Stimulated activated CD8-positive, alpha-beta memory T cell treated with anti-CD3 and anti-CD28 coated beads, Interleukin-12 subunit alpha, Interleukin-12 subunit beta, amount 100 ng/mL, for 1 hour (primary cell): ENCODE results near the gene HS3ST3B1.
A peak's percentile ranks its signal among the peaks of the same experiment; 100 is the strongest.

Experiments
- DNase-seq: peaks from one replicate; pipeline ENCODE4 v3.0.0-alpha.2; 2020; ENCODE audit warnings: low read depth

HS3ST3B1 gene

DNA sequence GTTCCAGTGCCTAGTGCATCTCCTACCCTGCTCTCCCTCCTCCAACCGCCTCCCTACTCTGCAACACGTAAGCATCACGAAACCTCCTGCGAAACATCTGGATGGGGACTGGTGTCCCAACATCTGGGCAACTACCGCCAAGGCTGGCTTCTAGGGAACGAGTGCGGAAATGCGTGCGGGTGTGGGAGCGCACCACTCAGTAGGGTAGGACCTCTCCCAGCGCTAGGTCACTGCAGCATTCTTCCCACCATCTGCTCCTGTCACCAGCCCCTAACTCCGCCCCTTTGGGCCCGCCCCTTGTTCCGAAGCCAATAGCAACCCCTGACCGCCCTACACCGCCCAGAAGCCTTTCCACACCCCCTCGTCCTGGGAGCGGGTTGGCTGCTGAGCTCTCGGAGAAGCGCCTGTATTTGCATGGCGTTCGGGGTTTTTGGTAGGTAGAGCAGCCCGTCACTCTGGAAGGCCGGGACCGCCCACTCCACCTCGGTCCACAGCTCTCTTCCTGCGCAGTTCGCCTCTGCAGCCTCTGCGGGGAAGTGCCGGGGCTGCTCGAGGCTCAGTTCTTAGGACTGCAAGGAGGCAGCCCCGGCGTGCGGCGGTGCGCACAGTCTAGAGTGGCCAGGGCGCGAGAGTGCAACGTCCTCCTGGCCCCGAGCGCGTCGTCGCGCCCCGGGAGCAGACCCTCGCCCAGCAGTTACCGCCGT, at the start of gene HS3ST3B1:
Gene HS3ST3B1 (plus strand): TSS at position 507 of the 704 bp plus-strand sequence. CDS start 438 bp downstream, outside the sequence.
- DNase-seq: peak; percentile 98

DNA sequence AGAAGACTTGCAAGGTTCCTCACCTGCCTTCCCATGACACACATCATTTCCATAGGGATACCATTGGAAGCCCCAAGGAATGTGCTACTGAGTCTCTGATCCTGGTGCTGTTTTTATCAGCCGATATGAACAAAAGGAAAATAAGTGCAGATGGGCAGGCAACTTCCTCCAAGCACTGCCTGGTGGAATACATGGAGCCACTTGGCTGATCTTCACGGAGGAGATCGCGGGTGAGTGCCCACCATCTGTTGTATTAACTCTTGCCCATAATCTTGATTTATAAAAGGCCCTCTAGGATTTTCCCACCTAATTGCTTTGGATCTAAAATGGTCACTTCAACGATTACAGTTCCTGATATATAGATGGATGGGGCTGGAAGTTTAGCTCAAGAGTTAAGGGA, 39.5 kb upstream of the HS3ST3B1 start:
- DNase-seq: no peak

DNA sequence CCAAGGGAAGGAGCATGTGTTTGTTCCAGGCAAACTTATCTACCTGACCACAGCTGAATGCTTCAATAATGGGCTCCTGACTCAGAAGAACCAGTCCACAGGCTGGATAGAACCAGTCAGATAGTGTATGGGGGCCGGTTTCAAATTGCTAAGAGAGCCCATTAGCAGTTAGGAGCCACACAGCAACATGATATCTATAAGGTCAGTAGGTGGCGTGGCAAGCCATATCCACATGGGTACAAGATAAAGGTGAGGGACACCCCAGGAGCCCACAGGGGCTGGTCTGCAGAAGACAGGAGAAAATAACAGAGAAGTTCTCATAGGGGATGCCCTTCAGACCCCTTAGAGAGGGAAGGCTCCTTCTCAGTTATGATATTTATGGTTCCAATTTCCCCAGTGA, 32.6 kb upstream of the HS3ST3B1 start:
- DNase-seq: no peak

DNA sequence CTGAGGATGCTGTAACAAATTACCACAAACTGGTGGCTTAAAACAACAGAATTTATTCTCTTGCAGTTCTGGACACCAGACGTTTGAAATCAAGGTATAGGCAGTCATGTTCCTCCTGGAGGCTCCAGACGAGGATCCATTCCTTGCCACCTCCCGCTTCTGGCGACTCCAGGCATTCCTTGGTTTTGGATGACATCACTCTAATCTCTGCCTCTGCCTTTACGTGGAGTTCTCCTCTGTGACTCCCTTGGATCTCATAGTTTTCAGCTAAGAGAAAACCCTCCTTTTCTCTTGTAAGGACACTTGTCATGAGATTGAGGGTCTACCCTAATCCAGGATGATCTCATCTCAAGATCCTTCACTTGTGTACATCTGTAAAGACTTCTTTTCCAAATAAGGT, 31.4 kb upstream of the HS3ST3B1 start:
- no peak for DNase-seq

DNA sequence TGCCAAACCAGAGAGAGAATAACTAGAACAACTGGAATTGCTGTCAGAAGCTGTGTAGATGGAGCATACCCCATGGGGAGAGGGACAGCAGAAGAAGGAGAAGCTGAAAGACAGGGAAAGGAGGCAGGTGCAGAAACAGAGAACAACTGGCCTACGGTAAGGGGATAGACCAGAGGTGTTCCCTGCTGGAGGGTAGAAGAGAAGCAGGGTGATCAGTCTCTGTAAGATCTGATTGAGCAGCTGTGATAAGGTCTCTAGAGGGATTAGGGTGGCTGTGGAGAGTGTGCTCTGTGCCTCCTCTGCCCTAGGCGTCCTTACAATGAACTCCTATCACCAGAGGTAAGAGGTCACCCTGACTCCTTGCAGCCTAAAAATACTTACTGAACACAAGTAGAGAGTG, 30.4 kb upstream of the HS3ST3B1 start:
- no peak for DNase-seq

DNA sequence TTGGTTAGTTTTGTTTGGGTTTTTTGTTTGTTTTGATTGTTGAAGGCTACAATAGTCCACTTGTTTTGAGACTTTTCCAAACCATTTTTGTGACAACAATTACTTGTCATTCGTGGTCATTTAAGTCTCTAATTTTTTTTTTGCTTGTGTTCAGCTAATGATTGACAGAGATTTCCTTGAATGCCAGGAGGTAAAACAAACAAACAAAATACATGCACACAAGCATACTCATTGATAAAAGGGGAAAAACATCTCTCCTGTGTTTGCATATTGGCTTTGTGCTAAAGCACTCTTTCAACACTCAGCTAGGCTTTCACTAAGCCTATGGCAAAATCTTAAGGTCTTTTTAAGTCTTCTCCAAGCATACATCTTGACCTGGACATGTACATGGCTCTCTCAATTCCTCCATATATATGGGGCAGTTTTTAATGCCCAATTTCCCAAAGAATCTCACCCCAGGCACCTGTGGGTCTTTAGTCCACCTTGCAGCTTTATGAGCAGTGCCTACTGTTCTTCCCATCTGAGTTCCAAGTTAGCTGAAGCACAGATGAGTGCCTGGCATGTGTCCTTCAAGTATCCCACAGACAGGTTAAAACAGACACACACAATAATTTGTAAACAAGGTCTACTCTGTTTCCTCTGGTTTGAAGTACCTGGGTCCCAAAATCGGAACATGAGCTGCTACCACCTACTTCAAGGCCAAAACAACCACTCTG, 24.2 kb upstream of the HS3ST3B1 start:
- DNase-seq: no peak

DNA sequence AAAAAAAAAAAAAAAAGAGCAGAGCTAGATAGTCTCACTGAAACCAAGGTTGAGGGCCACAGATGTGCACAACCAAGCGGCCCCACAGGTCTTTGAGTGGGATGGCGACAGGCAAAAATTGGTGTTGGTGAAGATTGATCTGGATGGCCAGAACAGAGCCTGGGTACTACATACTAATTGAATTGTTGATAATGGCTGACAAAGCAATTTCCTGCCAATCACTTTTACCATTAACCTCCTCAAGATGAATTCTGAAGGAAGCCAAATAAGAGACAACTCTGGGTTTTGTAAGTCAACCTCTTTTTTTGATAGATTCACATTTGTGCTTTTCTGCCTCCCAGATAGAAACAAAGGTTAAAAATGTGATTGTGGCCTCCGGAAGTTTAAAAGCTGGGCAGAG, 19.4 kb upstream of the HS3ST3B1 start:
- no peak for DNase-seq

DNA sequence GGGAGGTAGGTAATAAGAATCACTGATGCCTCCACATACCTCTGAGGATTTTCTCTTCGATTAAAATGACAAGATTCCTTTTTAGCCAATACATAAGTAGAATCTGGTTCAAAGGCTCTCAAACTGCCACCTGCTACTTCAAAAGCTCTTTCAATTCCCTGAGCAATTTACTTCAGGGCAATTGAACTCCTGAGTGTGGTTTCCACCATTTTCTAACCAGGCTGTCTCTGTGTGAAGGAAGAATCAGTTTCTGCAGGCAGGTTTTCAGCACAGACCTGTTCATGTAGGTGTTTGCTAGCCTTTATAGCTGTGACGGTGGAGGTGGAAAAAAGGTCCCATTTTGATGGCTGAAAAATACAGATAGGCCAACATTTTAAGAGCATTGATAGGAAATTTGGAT, 18.2 kb upstream of the HS3ST3B1 start:
- no peak for DNase-seq

DNA sequence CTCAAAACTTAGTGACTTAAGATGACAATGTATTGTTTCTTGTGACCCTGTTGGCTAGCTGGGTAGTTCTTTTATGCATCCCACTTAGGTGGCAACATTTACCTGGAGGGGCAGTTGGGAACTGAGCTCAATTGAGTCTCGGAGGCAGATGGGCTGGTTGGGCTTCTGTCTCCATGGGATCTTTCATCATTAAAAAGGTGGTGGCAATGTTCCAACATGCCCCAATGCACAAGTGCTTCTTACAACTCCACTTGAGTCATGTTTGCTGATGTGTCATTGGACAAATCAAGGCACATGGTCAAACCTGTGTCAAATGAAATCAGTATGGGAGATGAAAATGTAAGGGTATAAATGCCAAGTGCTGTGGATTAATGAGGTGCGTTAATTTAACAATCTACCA, 11.7 kb upstream of the HS3ST3B1 start:
- DNase-seq: no peak

DNA sequence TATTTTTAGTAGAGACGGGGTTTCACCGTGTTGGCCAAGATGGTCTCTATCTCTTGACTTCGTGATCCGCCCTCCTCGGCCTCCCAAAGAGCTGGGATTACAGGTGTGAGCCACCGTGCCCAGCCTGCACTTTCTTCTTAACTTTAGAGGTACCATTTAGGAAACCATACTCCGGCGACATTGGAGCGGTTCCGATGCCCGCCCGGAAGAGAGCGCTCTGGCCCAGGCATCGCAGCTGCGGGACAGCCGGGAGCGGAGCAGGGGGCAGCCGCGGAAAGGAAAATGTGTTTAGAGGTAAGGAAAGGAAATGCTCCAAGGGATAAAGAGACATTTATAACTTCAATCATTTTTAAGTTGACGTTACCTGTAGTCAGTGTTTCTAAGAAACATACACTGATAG, 6.0 kb upstream of the HS3ST3B1 start:
- no peak for DNase-seq

DNA sequence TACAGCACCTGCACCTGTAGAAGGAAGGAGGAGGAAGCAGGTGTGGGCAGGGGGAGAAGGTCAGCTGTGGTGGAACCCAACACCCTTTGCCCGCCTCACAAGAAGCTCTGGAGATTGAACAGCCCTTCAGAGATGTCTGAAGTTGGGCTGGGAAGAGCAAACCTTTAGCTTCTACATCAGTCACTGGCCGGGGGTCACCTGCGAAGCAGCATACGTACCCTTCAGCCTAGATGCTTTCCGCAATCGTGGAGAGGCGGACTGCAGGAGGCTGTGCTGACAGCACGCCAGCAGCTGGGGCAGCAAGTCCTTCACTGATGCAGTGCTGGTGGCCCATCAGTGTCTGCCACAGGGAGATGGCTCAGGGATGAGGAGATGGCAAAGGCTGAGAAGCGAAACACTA, 5.2 kb upstream of the HS3ST3B1 start:
- no peak for DNase-seq

DNA sequence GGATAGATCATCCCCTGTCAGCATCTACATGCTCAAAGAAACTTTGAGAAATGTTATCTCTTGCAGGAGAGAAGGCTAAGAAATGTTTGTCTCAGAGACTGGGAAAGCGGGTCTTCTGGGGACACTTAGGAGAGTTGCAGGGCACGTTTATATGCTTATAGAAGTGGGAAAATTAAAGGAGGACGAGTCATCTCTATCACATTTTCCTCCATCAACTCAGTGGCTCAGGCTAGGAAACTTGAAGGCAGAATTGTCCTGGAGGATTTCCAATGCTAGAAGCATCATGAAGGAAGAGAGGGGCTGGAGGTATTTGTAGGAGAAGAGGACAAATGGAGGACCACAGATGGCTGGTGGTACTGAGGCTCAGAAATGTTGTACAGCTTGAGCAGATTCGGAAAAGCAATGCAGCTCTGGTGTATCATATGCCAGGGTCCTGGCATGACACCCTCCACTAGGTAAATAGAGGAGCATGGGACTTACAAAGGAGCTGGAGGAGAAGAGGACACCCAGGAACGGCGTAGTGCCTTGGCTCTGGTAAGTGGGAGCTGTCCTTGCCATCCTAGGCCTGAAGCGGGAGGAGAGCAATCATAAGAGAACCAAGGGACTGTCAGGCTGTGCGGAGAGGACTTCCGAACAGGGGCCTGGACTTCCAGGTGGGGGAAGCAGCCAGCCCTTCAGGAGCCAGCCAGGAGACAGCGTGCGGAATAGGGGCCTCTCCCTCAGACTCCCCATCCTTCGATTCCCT, 4.5 kb upstream of the HS3ST3B1 start:
- DNase-seq: no peak

DNA sequence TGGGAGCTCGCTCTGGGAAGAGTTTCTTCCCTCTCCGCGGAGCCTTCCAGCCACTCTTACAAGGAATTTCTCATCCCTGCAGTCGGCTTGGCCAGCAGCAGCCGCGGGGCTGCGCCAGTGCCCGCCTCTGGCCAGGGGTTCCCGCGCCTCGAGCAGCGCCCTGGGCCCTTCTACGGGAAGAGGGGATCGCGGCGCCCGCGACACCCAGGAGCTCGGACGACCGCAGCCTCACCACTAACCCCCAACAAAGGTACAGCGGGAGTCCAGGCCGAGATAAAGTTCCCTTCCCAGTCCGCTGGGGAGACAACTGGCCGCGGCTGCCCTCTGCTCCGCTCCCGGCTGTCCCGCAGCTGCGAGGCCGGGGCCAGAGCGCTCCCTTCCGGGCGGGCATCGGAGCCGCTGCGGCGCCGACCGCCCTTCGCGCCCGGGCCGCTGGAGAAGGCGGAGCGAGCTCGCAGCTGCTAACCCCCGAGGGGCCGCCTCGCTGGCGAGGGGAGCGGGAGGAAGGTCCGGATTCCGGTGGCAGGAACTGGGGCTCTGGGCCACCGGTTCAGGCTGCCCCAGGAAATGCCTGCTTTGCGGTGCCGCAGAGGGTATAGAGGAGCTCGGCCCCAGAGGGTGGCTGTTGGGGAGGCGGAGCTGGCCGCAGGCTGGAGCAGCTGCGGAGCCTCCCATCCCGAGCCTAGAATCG, 3.6 kb upstream of the HS3ST3B1 start:
- no peak for DNase-seq

DNA sequence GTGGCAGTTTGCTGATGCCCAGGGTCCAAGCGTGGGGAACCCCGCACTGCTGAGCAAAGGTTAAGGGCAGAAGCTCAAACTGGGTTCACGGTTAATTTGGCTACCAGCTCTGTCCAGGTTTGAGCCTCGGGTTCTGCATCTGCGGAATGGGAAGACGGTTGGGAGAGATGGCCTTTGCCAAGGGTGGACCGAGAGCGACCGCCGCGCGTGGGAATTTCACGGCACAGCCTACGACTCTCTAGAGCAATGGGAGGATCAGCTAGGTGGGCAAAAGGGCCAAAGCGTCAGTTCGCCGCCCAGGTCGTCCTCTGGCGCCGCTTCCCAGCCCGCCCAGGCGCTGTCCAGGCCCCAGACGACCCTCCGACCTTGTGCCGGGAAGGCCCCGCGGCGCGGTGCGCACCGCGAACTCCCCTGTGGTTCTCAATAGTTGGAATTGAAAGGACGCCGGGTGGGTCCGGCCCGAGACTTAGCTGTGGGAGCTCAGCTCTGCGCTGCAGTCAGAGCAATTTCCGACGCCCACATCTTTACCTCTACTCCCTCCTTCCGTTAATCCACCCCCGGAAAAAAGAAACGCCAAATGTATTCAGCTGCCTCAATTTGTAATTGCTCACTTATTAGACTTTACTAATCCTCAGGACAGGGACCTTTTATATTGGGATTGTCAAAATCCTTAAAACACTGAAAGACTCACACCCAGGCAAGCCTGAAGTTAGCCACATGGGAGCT, 2.5 kb upstream of the HS3ST3B1 start:
- no peak for DNase-seq

DNA sequence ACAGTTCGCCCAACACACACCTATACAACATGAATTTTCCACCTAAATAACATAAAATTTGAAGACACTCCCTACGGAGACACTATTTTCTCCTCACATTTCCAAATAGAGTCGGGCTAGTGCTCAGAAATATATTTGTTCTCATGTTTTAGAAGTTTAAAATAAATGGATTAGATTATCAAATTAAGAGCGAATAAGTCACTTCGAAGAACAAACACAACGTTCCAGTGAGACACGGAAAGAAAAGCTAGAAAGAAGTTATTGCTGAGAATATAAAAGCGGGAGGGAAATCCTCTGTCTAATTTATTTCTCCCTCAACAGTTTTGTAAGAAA, 2.0 kb upstream of the HS3ST3B1 start:
- no peak for DNase-seq

DNA sequence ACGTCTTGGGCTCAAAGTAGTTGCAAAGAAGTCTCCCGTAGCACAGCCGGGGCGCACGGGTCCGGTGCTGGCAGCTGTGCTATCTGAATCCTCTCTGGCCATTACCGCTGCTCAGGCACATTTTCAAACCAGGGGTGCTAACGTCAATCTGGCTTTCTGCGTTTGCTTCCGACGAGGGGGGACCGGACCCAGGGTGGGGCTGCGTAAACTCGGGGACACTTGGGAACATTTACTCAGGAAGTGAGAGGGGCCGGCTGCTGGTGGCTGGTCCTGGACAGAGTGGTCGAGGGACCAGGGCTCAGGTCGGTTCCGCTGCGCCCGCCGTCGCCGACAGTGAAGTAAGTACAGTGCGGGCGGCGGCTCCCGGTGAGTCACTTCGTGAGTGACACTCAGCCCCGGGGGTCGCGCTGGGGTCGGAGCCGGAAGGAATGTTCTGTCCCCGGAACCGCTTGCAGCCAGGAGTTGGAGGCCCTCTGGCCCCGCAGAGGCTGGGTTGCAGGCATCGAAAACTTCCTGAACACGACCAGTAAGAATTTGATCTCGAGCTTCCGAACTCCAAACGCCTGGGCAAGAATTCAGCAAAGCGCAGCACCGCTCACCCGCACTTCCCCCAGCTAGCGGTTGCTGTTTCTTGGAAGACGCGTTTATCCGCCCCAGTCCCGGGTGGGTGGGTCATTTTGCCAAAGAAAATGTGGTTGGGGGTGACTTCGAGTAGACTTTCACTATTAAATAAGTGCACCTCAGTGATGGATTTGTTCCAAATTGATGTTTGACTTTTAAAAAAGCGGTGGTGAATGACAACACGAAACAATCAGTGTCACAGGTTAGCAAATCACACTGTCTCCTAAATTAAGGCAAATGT, 1.4 kb upstream of the HS3ST3B1 start:
- DNase-seq: no peak

DNA sequence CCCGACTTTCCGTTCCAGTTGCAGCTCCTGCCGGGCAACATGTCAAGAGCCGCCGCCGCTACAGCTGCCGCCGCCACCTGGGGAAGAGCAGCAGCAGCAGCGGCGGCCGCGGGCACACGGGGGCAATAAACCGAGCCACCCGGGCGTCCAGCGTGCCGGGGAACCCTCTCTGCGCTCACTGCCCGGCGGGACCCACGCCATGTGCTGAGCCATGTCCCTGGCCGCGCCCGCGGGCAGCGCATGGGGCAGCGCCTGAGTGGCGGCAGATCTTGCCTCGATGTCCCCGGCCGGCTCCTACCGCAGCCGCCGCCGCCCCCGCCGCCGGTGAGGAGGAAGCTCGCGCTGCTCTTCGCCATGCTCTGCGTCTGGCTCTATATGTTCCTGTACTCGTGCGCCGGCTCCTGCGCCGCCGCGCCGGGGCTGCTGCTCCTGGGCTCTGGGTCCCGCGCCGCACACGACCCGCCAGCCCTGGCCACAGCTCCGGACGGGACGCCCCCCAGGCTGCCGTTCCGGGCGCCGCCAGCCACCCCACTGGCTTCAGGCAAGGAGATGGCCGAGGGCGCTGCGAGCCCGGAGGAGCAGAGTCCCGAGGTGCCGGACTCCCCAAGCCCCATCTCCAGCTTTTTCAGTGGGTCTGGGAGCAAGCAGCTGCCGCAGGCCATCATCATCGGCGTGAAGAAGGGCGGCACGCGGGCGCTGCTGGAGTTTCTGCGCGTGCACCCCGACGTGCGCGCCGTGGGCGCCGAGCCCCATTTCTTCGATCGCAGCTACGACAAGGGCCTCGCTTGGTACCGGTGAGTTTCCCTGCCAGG, 604 bp downstream of the HS3ST3B1 start:
- DNase-seq: no peak

DNA sequence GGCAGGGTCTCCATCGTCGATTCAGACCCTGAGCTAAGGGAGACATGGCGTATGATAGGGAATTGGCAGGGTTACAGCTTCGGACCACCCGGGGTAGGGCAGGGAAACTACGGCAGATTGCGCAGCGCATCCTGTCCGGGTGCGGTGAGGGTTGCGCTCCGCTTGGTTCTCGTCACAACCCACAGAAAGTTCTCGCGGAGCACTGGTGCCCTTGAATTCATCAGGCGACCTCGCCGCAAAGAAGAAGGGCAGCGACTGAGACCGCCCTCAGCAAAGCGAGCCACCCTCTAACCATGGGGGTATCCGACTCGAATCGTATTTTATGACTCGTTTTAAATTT, 1.2 kb downstream of the HS3ST3B1 start:
- peak; percentile 40 for DNase-seq

DNA sequence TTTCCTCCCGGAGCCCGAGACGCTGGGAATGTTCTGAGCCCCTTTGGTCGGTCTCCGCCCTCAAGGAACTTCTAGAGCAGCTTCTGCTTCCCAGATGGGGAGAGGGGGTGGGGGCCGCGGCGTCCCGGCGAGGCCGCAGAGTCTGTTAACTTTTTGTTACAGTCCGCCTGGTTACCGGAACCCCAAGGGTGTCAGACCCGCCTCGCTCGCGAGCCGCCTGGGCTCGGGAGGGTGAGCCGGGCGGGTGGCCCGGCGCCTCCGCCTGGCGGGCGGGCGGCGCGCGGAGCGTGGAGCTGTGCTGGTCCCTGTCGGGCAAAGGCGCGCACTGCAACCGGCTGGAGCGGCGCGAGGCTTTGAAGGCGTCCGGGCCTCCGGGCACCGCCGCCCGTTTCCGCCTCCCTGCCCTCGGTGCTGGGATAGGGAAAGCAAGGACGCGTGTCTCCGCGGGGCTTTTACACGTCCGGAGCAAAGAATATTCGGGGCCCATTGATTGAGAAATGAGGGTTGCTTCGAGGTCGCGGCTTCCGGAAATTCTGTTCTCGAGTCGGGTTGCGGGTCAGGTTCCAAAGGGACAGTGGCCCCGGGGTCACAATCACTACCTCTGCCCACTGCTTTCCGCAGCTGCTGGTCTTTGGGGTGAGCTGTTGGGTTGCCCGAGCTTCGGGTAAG, 1.7 kb downstream of the HS3ST3B1 start:
- peak; percentile 71 for DNase-seq
